ENCODE data around the gene ATXN7L2. TPM values are rescaled to one million over a fixed set of nuclear protein-coding genes. Genes with fewer than 3 reads are reported as not detected.

ATXN7L2 gene
- polyA plus RNA-seq, 1 donor from 2014 or later = 16.9 TPM

GRCh38 chr1:109492779-109493178 is 9.1 kb downstream of the ATXN7L2 start:
- H3K9me3 ChIP-seq (ENCODE audit: low read length) = no peaks in the 10 kb centered on the region
- no peaks in the 10 kb centered on the region for H4K20me1 ChIP-seq (ENCODE audit: insufficient read depth)
- no peaks in the 10 kb centered on the region for H3K27me3 ChIP-seq (ENCODE audit: insufficient read depth, low read depth, low read length)
- no peak for TF ChIP-seq SMC3 (conservative IDR thresholded peaks at IDR 0.05; ENCODE audit: poor library complexity)
- TF ChIP-seq POLR2AphosphoS5 (IDR thresholded peaks at IDR 0.05) = no peak
- no peak for TF ChIP-seq CTCF (IDR thresholded peaks at IDR 0.05; ENCODE audit: poor library complexity, severe bottlenecking)
- TF ChIP-seq TAF1 (IDR thresholded peaks at IDR 0.05; ENCODE audit: low read depth) = no peak
- peak; percentile 50 for TF ChIP-seq EP300 (conservative IDR thresholded peaks at IDR 0.05; ENCODE audit: poor library complexity, severe bottlenecking)
- TF ChIP-seq REST (IDR thresholded peaks at IDR 0.05; ENCODE audit: borderline replicate concordance) = no peak
- no peak for TF ChIP-seq MXI1 (conservative IDR thresholded peaks at IDR 0.05; ENCODE audit: poor library complexity, severe bottlenecking)
- no peak for TF ChIP-seq RAD21 (conservative IDR thresholded peaks at IDR 0.05)
- TF ChIP-seq EZH2 (IDR thresholded peaks at IDR 0.05; ENCODE audit: borderline replicate concordance, insufficient read depth, low read length, poor library complexity, severe bottlenecking) = no peak
- H3K27ac ChIP-seq (ENCODE audit: low read length) = no peak overlapping the region
- no peak overlapping the region for H2AFZ ChIP-seq (ENCODE audit: low read depth, low read length)
- no peak overlapping the region for H3K9ac ChIP-seq (ENCODE audit: low read length)
- H3K36me3 ChIP-seq (ENCODE audit: insufficient read depth, low read length) = no peaks in the 10 kb centered on the region
- no peaks in the 10 kb centered on the region for H3K79me2 ChIP-seq (replicated peaks; ENCODE audit: insufficient read depth, low read length)
- no peak overlapping the region for H3K4me3 ChIP-seq (ENCODE audit: low read length)
- H3K9me2 ChIP-seq (ENCODE audit: insufficient read depth, low read length) = no peaks in the 10 kb centered on the region
- no peaks in the 10 kb centered on the region for H3F3A ChIP-seq (ENCODE audit: insufficient read depth, low read length, poor library complexity, severe bottlenecking)
- no peak overlapping the region for H3K4me2 ChIP-seq (ENCODE audit: low read length)

GRCh38 chr1:109493227-109493626 is 9.5 kb downstream of the ATXN7L2 start:
- no peaks in the 10 kb centered on the region for H3K36me3 ChIP-seq (ENCODE audit: insufficient read depth, low read length)
- no peaks in the 10 kb centered on the region for H4K20me1 ChIP-seq (ENCODE audit: insufficient read depth)
- H2AFZ ChIP-seq (ENCODE audit: low read depth, low read length) = no peak overlapping the region
- H3K27me3 ChIP-seq (ENCODE audit: insufficient read depth, low read depth, low read length) = no peaks in the 10 kb centered on the region
- H3F3A ChIP-seq (ENCODE audit: insufficient read depth, low read length, poor library complexity, severe bottlenecking) = no peaks in the 10 kb centered on the region
- TF ChIP-seq RAD21 (conservative IDR thresholded peaks at IDR 0.05) (no peak), REST (IDR thresholded peaks at IDR 0.05; ENCODE audit: borderline replicate concordance) (no peak), POLR2AphosphoS5 (IDR thresholded peaks at IDR 0.05) (no peak), EP300 (conservative IDR thresholded peaks at IDR 0.05; ENCODE audit: poor library complexity, severe bottlenecking) (no peak), MXI1 (conservative IDR thresholded peaks at IDR 0.05; ENCODE audit: poor library complexity, severe bottlenecking) (no peak), TAF1 (IDR thresholded peaks at IDR 0.05; ENCODE audit: low read depth) (no peak), SMC3 (conservative IDR thresholded peaks at IDR 0.05; ENCODE audit: poor library complexity) (no peak), EZH2 (IDR thresholded peaks at IDR 0.05; ENCODE audit: borderline replicate concordance, insufficient read depth, low read length, poor library complexity, severe bottlenecking) (no peak), CTCF (IDR thresholded peaks at IDR 0.05; ENCODE audit: poor library complexity, severe bottlenecking) (no peak)
- no peaks in the 10 kb centered on the region for H3K9me3 ChIP-seq (ENCODE audit: low read length)
- H3K4me3 ChIP-seq (ENCODE audit: low read length) = peak overlapping the region; percentile 95
- no peak overlapping the region for H3K4me2 ChIP-seq (ENCODE audit: low read length)
- H3K79me2 ChIP-seq (replicated peaks; ENCODE audit: insufficient read depth, low read length) = no peaks in the 10 kb centered on the region
- H3K27ac ChIP-seq (ENCODE audit: low read length) = no peak overlapping the region
- no peaks in the 10 kb centered on the region for H3K9me2 ChIP-seq (ENCODE audit: insufficient read depth, low read length)
- peak overlapping the region; percentile 69 for H3K9ac ChIP-seq (ENCODE audit: low read length)
